PC-9 (cell line): ENCODE data around the gene ARHGAP8.

Experiments
- CTCF ChIP-seq: fragments of 200-600 bp; sonication (generic); conservative IDR thresholded peaks from 2 replicates; pipeline ENCODE4 v1.6.1; 2017; ENCODE audit warnings: mixed run types, antibody characterized with exemption, mild to moderate bottlenecking, moderate library complexity
- EZH2 ChIP-seq: fragments of 200-600 bp; sonication (generic); IDR thresholded peaks from 2 replicates; pipeline ENCODE4 v1.8.0; 2017; ENCODE audit warnings: antibody characterized with exemption, low read depth

DNA sequence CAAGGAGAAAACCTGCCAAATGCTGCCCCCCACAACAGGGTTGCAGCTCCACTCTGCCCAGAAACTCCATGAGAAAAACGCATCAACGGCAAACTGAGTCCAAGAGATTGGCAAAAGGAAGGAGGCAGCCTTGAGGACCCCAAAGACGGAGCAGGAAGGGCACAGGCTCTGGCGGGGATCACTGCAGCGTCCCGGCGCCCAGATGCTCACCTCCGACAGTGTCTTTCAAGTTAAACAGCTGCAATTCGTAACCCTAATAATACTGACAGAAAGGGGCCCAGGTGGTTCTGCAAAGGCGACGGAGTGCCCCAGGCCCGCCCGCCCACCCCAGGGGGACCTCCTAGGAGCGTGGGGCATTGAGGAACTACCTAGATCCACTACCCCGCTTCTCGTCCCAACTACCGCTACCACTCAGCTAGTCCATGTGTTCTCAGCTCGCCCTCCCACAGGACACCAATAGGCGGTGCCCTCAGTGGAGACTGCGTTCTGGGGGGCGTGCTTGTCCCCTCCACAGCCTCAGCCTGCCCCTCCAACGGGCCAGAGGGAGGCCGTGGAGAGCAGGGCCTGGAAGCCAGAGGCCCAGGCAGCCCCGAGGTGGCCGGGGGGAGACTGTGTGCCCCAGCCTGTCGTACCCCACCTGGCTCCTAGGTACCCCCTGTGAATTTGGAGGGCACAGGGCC, 130.0 kb downstream of the ARHGAP8 start:
- TF ChIP-seq CTCF (no peak), EZH2 (no peak)
